ENCODE data around the gene ACADVL.

ACADVL gene

DNA sequence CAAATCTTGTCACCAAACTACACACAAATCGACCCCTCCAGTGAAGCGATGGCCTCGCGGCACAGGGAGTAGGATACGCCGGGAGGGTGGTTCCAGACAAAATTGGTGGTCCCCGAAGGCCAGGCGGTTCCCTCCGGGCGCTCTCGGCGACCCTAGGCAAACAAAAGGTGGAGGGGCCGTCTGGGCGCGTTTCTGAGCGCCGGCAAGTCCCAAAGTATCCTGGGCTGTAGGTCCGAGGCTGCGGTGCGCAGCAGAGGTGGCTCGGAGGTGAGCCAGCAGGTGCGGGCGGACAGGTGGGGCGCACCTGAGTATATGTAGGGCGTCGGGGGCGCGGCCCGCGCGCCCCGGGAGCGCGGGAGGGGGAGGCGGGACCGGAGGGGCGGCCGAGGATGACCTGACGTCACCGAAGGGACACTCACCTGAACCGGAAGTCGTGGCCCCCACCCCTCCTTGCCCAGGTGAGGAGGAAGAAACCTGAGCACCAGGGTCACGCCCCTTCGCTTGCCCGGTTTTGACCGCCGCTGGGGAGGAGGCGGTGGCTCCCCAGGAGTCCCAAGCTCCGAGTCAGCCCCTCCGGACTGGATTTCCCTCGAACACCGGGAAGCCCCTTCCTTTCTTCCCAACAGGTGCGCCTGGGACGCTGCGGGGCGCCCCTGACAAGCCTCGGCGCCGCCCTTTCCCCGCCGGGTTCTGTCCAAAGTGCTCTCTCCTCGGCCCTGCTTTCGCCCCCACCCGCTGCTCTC, 42.6 kb downstream of the ACADVL start, which contains the start of gene CLDN7:
TSS of gene CLDN7 (minus strand) at position 287 of the 743 bp plus-strand sequence. CDS start 435 bp downstream, outside the sequence.
- FAIRE-seq = no peak
- TF ChIP-seq, protein P1, sequence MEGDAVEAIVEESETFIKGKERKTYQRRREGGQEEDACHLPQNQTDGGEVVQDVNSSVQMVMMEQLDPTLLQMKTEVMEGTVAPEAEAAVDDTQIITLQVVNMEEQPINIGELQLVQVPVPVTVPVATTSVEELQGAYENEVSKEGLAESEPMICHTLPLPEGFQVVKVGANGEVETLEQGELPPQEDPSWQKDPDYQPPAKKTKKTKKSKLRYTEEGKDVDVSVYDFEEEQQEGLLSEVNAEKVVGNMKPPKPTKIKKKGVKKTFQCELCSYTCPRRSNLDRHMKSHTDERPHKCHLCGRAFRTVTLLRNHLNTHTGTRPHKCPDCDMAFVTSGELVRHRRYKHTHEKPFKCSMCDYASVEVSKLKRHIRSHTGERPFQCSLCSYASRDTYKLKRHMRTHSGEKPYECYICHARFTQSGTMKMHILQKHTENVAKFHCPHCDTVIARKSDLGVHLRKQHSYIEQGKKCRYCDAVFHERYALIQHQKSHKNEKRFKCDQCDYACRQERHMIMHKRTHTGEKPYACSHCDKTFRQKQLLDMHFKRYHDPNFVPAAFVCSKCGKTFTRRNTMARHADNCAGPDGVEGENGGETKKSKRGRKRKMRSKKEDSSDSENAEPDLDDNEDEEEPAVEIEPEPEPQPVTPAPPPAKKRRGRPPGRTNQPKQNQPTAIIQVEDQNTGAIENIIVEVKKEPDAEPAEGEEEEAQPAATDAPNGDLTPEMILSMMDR (IDR thresholded peaks at IDR 0.05; ENCODE audit: insufficient read depth, missing control alignments) = no peak
- no peak for DNase-seq (ENCODE audit: insufficient read length, low spot score)

DNA sequence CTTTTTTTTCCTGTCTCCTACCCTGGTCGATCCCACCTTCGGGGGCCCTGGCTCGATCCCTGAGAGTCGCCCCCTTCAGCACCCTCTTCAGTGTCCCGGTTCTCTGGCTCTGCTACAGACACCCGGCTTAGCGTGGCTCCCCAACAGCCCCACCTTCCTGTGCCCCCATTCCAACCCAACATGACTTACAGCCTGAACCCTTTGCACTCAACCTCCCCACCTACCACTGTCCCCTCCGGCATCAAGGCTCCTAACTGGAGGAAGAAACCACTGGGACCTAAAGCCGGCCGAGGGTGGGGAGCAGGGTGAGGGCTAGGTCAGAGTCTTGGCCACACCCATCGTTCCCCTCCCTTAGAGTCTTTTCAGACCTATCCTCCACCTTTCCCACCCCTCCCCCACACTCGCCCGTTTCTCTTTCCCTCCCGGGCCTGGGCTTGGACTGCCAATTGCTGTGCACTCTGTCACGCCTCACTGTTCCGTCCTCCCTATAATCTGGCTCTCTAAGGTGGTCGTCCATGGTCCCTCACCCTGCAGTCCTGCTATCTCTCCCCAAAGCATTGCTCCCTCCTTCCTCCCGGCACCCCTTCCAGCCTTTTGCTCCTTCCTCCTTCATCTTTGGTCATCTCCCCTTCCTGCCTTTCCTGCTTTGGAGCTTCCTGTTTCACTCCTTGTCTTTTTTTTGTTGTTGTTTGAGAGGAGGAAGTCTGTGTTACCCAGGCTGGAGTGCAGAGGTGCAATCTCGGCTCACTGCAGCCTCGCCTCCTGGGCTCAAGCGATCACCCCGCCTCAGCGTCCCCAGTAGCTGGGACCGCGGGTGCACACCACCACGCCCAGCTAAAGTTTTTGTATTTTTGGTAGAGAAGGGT, 43.4 kb downstream of the ACADVL start:
- TF ChIP-seq, protein P1 (IDR thresholded peaks at IDR 0.05; ENCODE audit: insufficient read depth, missing control alignments) = no peak
- DNase-seq (ENCODE audit: insufficient read length, low spot score) (no peak), FAIRE-seq (no peak)

DNA sequence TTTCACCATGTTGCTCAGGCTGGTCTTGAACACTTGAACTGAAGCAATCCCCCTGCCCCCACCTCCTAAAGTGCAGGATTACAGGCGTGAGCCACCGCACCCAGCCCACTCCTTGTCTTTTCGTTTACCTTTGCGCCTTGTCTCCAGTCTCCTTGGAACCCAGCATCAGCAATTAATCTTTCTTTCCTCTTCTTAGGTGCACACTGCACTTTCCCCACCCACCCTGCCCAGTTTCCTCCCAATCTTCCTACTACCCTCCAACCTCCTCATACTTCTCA, 44.0 kb downstream of the ACADVL start:
- FAIRE-seq (no peak), DNase-seq (ENCODE audit: insufficient read length, low spot score) (no peak)
- TF ChIP-seq, protein P1 (IDR thresholded peaks at IDR 0.05; ENCODE audit: insufficient read depth, missing control alignments) = no peak

DNA sequence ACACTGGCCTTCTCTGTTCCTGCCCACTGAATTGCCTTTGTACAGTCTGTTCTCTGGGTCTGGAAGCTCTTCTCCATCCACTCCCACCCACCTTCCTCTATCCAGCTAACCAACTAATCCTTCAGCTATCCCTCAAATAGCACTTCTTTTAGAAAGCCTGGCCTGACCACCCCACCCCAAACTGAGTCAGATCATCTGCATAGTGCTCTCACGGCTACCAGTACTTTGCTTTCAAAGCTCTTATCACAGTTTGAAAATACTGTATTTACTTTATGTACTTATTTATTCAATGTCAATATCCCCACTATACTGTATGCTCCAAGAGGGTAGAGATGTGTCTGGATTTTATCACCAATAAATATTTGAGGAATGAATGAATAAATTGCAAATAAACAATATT, 47.0 kb downstream of the ACADVL start:
- FAIRE-seq = no peak

More for the DNA sequence above, 47.0 kb downstream of the ACADVL start:
- no peak for DNase-seq (ENCODE audit: insufficient read length, low spot score)
- TF ChIP-seq, protein P1 (IDR thresholded peaks at IDR 0.05; ENCODE audit: insufficient read depth, missing control alignments) = no peak
